Neural cell (in vitro differentiated cells): ENCODE data around the gene EIF3I. TPM values are rescaled to one million over a fixed set of nuclear protein-coding genes. Genes with fewer than 3 reads are reported as not detected.

Experiments
- H2AFZ ChIP-seq: fragments of 200-600, 300-800 bp; sonication (generic), shearing (Covaris generic); 2 replicates; pipeline ENCODE4 v1.6.0; 2014; ENCODE audit warnings: low read depth, mild to moderate bottlenecking, antibody characterized with exemption, low read length, moderate library complexity
- H3F3A ChIP-seq: fragments of 200-600 bp; shearing (Covaris generic); 2 replicates; pipeline ENCODE4 v1.6.1; 2016; ENCODE audit warnings: mild to moderate bottlenecking, moderate library complexity, mixed read lengths, antibody characterized with exemption, low read length; ENCODE audit not compliant: insufficient read depth, poor library complexity, severe bottlenecking
- H3K27ac ChIP-seq: fragments of 200-600, 300-800 bp; sonication (generic), shearing (Covaris generic); 2 replicates; pipeline ENCODE4 v1.5.1; 2014; ENCODE audit warnings: mild to moderate bottlenecking, low read length, moderate library complexity
- H3K27me3 ChIP-seq: fragments of 300-800, 200-600 bp; sonication (generic), shearing (Covaris generic); 2 replicates; pipeline ENCODE4 v1.6.0; 2014; ENCODE audit warnings: mild to moderate bottlenecking, low read depth, low read length, moderate library complexity; ENCODE audit not compliant: insufficient read depth
- H3K36me3 ChIP-seq: fragments of 300-800, 200-600 bp; sonication (generic), shearing (Covaris generic); 2 replicates; pipeline ENCODE4 v1.5.1; 2014; ENCODE audit warnings: mild to moderate bottlenecking, antibody characterized with exemption, low read length, moderate library complexity; ENCODE audit not compliant: insufficient read depth
- H3K4me2 ChIP-seq: fragments of 300-800, 200-600 bp; sonication (generic), shearing (Covaris generic); 2 replicates; pipeline ENCODE4 v1.6.0; 2014; ENCODE audit warnings: mild to moderate bottlenecking, low read length
- H3K4me3 ChIP-seq: fragments of 300-800, 200-600 bp; sonication (generic), shearing (Covaris generic); 2 replicates; pipeline ENCODE4 v1.5.1; 2014; ENCODE audit warnings: mild to moderate bottlenecking, low read length, moderate library complexity
- H3K79me2 ChIP-seq: fragments of 200-600 bp; shearing (Covaris generic); replicated peaks from 2 replicates; pipeline ENCODE4 v1.6.0; 2014; ENCODE audit warnings: mild to moderate bottlenecking, low read length, moderate library complexity; ENCODE audit not compliant: insufficient read depth
- H3K9ac ChIP-seq: fragments of 300-800, 200-600 bp; sonication (generic), shearing (Covaris generic); 2 replicates; pipeline ENCODE4 v1.6.1; 2016; ENCODE audit warnings: mild to moderate bottlenecking, low read length, mixed read lengths
- H3K9me2 ChIP-seq: fragments of 200-600 bp; shearing (Covaris generic); 2 replicates; pipeline ENCODE4 v1.6.1; 2016; ENCODE audit warnings: mild to moderate bottlenecking, low read length, mixed read lengths; ENCODE audit not compliant: insufficient read depth
- H3K9me3 ChIP-seq: fragments of 200-600, 300-800 bp; sonication (generic), shearing (Covaris generic); 2 replicates; pipeline ENCODE4 v1.6.1; 2016; ENCODE audit warnings: mild to moderate bottlenecking, mixed run types, low read length, moderate library complexity, mixed read lengths
- H4K20me1 ChIP-seq: fragments of 200-600 bp; shearing (Covaris generic); 2 replicates; pipeline ENCODE4 v1.6.1; 2016; ENCODE audit warnings: mild to moderate bottlenecking, mixed run types; ENCODE audit not compliant: insufficient read depth
- EP300 ChIP-seq: fragments of 450-650 bp; conservative IDR thresholded peaks from 2 replicates; pipeline ENCODE4 v1.6.1; 2014; ENCODE audit warnings: antibody characterized with exemption, mild to moderate bottlenecking, moderate library complexity; ENCODE audit not compliant: poor library complexity, severe bottlenecking
- EZH2 ChIP-seq: fragments of 200-600, 300-800 bp; shearing (Covaris generic), sonication (generic); IDR thresholded peaks from 2 replicates; pipeline ENCODE4 v1.6.1; 2014; ENCODE audit warnings: antibody characterized with exemption, low read length, borderline replicate concordance, mild to moderate bottlenecking; ENCODE audit not compliant: insufficient read depth, poor library complexity, severe bottlenecking
- MXI1 ChIP-seq: fragments of 450-650 bp; conservative IDR thresholded peaks from 2 replicates; pipeline ENCODE4 v1.6.1; 2014; ENCODE audit warnings: antibody characterized with exemption, mild to moderate bottlenecking; ENCODE audit not compliant: poor library complexity, severe bottlenecking
- POLR2AphosphoS5 ChIP-seq: IDR thresholded peaks from 2 replicates; pipeline ENCODE4 v1.6.1; 2012
- RAD21 ChIP-seq: fragments of 450-650 bp; conservative IDR thresholded peaks from 2 replicates; pipeline ENCODE4 v1.6.1; 2014; ENCODE audit warnings: antibody characterized with exemption, mild to moderate bottlenecking, moderate library complexity
- REST ChIP-seq: IDR thresholded peaks from 2 replicates; pipeline ENCODE4 v1.6.1; 2012; ENCODE audit warnings: borderline replicate concordance
- SMC3 ChIP-seq: fragments of 450-650 bp; conservative IDR thresholded peaks from 2 replicates; pipeline ENCODE4 v1.6.1; 2014; ENCODE audit warnings: antibody characterized with exemption, mild to moderate bottlenecking, moderate library complexity; ENCODE audit not compliant: poor library complexity
- TAF1 ChIP-seq: IDR thresholded peaks from 2 replicates; pipeline ENCODE4 v1.6.1; 2012; ENCODE audit warnings: low read depth
- polyA plus RNA-seq: library from polyadenylated mRNA; depleted of rRNA; stranded (reverse); fragments of >200 nt; gene quantifications from 2 replicates; pipeline ENCODE4 v1.2.3, GENCODE V29; 2014
- TF ChIP-seq, protein P1 (sequence below): fragments of 450-650 bp; IDR thresholded peaks from 2 replicates; pipeline ENCODE4 v1.5.1; 2014; ENCODE audit warnings: antibody characterized with exemption, mild to moderate bottlenecking, moderate library complexity; ENCODE audit not compliant: poor library complexity, severe bottlenecking

Gene EIF3I
- polyA plus RNA-seq, 1 donor from 2014 or later: 158 TPM

GRCh38 chr1:32247452-32247851, 25.2 kb downstream of the EIF3I start:
- H3K4me3 ChIP-seq: no peak overlapping the region
- H3K9me2 ChIP-seq: no peaks in the 10 kb centered on the region
- no peaks in the 10 kb centered on the region for H3K36me3 ChIP-seq
- no peaks in the 10 kb centered on the region for H3K27me3 ChIP-seq
- H3K27ac ChIP-seq: no peak overlapping the region
- TF ChIP-seq EP300: no peak
- TF ChIP-seq EZH2: no peak
- no peak for TF ChIP-seq RAD21
- no peaks in the 10 kb centered on the region for H3K79me2 ChIP-seq
- no peaks in the 10 kb centered on the region for H3F3A ChIP-seq
- no peak overlapping the region for H3K9ac ChIP-seq
- no peak overlapping the region for H2AFZ ChIP-seq
- no peaks in the 10 kb centered on the region for H3K9me3 ChIP-seq
- H3K4me2 ChIP-seq: no peak overlapping the region
- no peaks in the 10 kb centered on the region for H4K20me1 ChIP-seq

DNA sequence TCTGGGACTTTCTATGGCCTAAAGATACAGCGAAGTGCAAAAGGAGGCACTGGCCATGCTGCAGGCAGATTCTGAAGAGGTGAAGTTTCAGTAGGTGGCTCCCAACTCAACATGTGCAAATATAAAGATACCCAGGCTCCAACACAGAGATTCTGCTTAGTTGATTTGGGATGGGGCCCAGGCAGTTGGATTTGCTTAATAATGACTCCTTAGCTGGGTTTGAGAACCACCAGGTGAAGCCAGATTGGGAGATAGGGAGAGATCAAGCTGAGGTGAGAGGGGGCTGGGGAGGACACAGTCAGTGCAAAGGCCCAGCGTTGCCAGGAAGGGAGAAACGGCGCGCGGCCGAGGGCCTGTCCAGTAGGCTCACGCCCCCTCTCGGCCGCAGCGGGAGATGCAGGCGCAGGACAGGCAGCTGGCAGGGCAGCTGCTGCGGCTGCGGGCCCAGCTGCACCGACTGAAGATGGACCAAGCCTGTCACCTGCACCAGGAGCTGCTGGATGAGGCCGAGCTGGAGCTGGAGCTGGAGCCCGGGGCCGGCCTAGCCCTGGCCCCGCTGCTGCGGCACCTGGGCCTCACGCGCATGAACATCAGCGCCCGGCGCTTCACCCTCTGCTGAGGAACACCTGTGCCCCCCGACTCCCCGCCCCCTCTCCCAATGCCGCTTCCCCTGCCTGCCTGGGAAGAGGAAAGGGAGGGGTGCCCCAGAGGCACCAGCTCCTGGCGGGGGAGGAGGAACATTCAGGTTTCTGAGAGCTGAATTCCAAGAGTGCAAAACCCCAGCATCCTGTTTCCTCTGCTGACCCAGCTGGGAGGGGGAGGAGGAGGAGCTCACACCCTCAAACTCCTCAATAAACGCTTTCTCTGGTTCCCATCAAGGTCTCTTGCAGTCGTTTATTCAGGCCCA, 26.0 kb downstream of the EIF3I start:
- Histone ChIP-seq H3K4me2 (no peak overlapping the region), H3K27ac (no peak overlapping the region), H3K4me3 (no peak overlapping the region), H3F3A (no peaks in the 10 kb centered on the region), H3K27me3 (no peaks in the 10 kb centered on the region), H3K9me3 (no peaks in the 10 kb centered on the region), H3K36me3 (no peaks in the 10 kb centered on the region), H3K79me2 (no peaks in the 10 kb centered on the region), H4K20me1 (no peaks in the 10 kb centered on the region), H3K9me2 (no peaks in the 10 kb centered on the region), H2AFZ (no peak overlapping the region), H3K9ac (no peak overlapping the region)
- TF ChIP-seq EZH2: no peak
- TF ChIP-seq, protein P1, sequence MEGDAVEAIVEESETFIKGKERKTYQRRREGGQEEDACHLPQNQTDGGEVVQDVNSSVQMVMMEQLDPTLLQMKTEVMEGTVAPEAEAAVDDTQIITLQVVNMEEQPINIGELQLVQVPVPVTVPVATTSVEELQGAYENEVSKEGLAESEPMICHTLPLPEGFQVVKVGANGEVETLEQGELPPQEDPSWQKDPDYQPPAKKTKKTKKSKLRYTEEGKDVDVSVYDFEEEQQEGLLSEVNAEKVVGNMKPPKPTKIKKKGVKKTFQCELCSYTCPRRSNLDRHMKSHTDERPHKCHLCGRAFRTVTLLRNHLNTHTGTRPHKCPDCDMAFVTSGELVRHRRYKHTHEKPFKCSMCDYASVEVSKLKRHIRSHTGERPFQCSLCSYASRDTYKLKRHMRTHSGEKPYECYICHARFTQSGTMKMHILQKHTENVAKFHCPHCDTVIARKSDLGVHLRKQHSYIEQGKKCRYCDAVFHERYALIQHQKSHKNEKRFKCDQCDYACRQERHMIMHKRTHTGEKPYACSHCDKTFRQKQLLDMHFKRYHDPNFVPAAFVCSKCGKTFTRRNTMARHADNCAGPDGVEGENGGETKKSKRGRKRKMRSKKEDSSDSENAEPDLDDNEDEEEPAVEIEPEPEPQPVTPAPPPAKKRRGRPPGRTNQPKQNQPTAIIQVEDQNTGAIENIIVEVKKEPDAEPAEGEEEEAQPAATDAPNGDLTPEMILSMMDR: peak; percentile 42

- Histone ChIP-seq H3K27me3 (no peaks in the 10 kb centered on the region), H3K9me2 (no peaks in the 10 kb centered on the region), H2AFZ (no peak overlapping the region), H3K4me2 (no peak overlapping the region), H3K4me3 (no peak overlapping the region), H3K9me3 (no peaks in the 10 kb centered on the region), H3F3A (no peaks in the 10 kb centered on the region), H3K36me3 (no peaks in the 10 kb centered on the region), H3K9ac (no peak overlapping the region), H3K27ac (no peak overlapping the region), H4K20me1 (no peaks in the 10 kb centered on the region), H3K79me2 (no peaks in the 10 kb centered on the region)
- TF ChIP-seq TAF1: no peak
- no peak for TF ChIP-seq EP300
- no peak for TF ChIP-seq RAD21
- no peak for TF ChIP-seq MXI1
- TF ChIP-seq EZH2: no peak
- TF ChIP-seq REST: no peak
- no peak for TF ChIP-seq POLR2AphosphoS5
- TF ChIP-seq, protein P1: no peak
- no peak for TF ChIP-seq SMC3
Observed at GRCh38 chr1:32249831-32250525, 27.8 kb downstream of the EIF3I start.
